ENCODE measurements around the gene ARHGEF33. TPM values are rescaled to one million over a fixed set of nuclear protein-coding genes. Genes with fewer than 3 reads are reported as not detected.

The ARHGEF33 gene
- total and polyA plus RNA-seq, 2 of the 13 experiments (the other 11 are each of a cell fraction or from before 2014, with no cell fraction given), result 0.04 TPM; not detected in 1

DNA sequence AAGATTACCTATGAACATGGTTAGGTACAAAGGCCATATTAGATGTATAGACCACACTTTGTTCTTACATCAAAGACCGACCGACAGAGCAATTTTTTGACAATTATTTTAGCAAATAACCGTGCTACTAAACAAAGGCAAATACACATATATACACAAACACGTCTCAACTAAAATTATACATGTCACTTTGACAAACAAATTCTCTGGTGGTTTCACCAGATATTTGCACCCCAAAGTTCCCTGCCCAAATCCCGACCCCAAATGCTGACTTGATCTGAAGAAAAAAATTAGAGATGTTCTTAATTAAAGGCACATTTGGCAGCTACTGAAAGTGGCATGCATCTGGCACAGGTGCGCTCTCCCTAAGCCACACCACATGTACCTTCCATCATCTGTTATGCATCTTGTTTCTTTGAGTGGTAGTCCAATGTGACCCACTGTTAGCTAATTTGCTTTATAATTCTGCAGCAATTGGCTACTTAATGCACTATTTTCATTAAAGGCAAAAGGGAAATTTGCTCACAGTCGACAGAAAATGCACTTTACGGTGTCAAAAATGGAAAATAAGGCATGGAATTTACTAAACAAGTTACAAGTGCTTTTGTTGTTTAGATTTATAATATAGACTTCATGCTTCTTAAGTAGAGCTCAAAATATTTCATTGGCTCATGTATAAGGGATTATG, 92.1 kb downstream of the ARHGEF33 start (continued):
- TF ChIP-seq, protein P1, sequence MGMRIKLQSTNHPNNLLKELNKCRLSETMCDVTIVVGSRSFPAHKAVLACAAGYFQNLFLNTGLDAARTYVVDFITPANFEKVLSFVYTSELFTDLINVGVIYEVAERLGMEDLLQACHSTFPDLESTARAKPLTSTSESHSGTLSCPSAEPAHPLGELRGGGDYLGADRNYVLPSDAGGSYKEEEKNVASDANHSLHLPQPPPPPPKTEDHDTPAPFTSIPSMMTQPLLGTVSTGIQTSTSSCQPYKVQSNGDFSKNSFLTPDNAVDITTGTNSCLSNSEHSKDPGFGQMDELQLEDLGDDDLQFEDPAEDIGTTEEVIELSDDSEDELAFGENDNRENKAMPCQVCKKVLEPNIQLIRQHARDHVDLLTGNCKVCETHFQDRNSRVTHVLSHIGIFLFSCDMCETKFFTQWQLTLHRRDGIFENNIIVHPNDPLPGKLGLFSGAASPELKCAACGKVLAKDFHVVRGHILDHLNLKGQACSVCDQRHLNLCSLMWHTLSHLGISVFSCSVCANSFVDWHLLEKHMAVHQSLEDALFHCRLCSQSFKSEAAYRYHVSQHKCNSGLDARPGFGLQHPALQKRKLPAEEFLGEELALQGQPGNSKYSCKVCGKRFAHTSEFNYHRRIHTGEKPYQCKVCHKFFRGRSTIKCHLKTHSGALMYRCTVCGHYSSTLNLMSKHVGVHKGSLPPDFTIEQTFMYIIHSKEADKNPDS (CRISPR knock-in tag; IDR thresholded peaks at IDR 0.05), result 0 out of 2 replicates have a peak, but pooled peaks have one; percentile 13
- TF ChIP-seq FOXJ3 (CRISPR knock-in tag; IDR thresholded peaks at IDR 0.05; ENCODE audit: borderline replicate concordance), result peak; percentile 96; the same call in 1 of the 2 replicates
- no peak for TF ChIP-seq ZNF296 (CRISPR knock-in tag; conservative IDR thresholded peaks at IDR 0.05)
- TF ChIP-seq ISL2 (CRISPR knock-in tag; IDR thresholded peaks at IDR 0.05), result peak; percentile 97
- TF ChIP-seq SOX13 (IDR thresholded peaks at IDR 0.05), result peak; percentile 82
- peak in 1 of 2 experiments; percentile 99; a peak in 2 of 4 replicates for TF ChIP-seq SOX13 (CRISPR knock-in tag; conservative IDR thresholded peaks at IDR 0.05 in 1 of 2, IDR thresholded peaks at IDR 0.05 in 1 of 2)
- peak; percentile 16; the same call in 1 of the 2 replicates for TF ChIP-seq REPIN1 (CRISPR knock-in tag; IDR thresholded peaks at IDR 0.05; ENCODE audit: borderline replicate concordance, low read depth)
- TF ChIP-seq HOXA9 (CRISPR knock-in tag; IDR thresholded peaks at IDR 0.05; ENCODE audit: borderline replicate concordance), result no peak
- peak; percentile 63 for TF ChIP-seq NR2F6 (IDR thresholded peaks at IDR 0.05)
- peak; percentile 55; the same call in 1 of the 2 replicates for TF ChIP-seq NR2F6 (CRISPR knock-in tag; IDR thresholded peaks at IDR 0.05)
- TF ChIP-seq SP5 (CRISPR knock-in tag; IDR thresholded peaks at IDR 0.05; ENCODE audit: borderline replicate concordance, low read depth), result 0 out of 2 replicates have a peak, but pooled peaks have one; percentile 7
- TF ChIP-seq, protein P2, sequence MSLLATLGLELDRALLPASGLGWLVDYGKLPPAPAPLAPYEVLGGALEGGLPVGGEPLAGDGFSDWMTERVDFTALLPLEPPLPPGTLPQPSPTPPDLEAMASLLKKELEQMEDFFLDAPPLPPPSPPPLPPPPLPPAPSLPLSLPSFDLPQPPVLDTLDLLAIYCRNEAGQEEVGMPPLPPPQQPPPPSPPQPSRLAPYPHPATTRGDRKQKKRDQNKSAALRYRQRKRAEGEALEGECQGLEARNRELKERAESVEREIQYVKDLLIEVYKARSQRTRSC (CRISPR knock-in tag; IDR thresholded peaks at IDR 0.05; ENCODE audit: low read depth), result no peak
- TF ChIP-seq, protein P3, sequence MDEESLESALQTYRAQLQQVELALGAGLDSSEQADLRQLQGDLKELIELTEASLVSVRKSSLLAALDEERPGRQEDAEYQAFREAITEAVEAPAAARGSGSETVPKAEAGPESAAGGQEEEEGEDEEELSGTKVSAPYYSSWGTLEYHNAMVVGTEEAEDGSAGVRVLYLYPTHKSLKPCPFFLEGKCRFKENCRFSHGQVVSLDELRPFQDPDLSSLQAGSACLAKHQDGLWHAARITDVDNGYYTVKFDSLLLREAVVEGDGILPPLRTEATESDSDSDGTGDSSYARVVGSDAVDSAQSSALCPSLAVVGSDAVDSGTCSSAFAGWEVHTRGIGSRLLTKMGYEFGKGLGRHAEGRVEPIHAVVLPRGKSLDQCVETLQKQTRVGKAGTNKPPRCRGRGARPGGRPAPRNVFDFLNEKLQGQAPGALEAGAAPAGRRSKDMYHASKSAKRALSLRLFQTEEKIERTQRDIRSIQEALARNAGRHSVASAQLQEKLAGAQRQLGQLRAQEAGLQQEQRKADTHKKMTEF (CRISPR knock-in tag; IDR thresholded peaks at IDR 0.05), result peak; percentile 83
- TF ChIP-seq HDAC6 (IDR thresholded peaks at IDR 0.05; ENCODE audit: low read depth, low read length), result no peak
- TF ChIP-seq, protein P4, sequence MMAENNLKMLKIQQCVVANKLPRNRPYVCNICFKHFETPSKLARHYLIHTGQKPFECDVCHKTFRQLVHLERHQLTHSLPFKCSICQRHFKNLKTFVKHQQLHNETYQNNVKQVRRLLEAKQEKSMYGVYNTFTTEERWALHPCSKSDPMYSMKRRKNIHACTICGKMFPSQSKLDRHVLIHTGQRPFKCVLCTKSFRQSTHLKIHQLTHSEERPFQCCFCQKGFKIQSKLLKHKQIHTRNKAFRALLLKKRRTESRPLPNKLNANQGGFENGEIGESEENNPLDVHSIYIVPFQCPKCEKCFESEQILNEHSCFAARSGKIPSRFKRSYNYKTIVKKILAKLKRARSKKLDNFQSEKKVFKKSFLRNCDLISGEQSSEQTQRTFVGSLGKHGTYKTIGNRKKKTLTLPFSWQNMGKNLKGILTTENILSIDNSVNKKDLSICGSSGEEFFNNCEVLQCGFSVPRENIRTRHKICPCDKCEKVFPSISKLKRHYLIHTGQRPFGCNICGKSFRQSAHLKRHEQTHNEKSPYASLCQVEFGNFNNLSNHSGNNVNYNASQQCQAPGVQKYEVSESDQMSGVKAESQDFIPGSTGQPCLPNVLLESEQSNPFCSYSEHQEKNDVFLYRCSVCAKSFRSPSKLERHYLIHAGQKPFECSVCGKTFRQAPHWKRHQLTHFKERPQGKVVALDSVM (CRISPR knock-in tag; IDR thresholded peaks at IDR 0.05), result no peak
- TF ChIP-seq, protein P5, sequence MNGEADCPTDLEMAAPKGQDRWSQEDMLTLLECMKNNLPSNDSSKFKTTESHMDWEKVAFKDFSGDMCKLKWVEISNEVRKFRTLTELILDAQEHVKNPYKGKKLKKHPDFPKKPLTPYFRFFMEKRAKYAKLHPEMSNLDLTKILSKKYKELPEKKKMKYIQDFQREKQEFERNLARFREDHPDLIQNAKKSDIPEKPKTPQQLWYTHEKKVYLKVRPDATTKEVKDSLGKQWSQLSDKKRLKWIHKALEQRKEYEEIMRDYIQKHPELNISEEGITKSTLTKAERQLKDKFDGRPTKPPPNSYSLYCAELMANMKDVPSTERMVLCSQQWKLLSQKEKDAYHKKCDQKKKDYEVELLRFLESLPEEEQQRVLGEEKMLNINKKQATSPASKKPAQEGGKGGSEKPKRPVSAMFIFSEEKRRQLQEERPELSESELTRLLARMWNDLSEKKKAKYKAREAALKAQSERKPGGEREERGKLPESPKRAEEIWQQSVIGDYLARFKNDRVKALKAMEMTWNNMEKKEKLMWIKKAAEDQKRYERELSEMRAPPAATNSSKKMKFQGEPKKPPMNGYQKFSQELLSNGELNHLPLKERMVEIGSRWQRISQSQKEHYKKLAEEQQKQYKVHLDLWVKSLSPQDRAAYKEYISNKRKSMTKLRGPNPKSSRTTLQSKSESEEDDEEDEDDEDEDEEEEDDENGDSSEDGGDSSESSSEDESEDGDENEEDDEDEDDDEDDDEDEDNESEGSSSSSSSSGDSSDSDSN (CRISPR knock-in tag; IDR thresholded peaks at IDR 0.05), result no peak
- no peak for TF ChIP-seq ZNF777 (CRISPR knock-in tag; IDR thresholded peaks at IDR 0.05)
- TF ChIP-seq, protein P6, sequence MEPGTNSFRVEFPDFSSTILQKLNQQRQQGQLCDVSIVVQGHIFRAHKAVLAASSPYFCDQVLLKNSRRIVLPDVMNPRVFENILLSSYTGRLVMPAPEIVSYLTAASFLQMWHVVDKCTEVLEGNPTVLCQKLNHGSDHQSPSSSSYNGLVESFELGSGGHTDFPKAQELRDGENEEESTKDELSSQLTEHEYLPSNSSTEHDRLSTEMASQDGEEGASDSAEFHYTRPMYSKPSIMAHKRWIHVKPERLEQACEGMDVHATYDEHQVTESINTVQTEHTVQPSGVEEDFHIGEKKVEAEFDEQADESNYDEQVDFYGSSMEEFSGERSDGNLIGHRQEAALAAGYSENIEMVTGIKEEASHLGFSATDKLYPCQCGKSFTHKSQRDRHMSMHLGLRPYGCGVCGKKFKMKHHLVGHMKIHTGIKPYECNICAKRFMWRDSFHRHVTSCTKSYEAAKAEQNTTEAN (CRISPR knock-in tag; conservative IDR thresholded peaks at IDR 0.05), result peak; percentile 75; the same call in 1 of the 2 replicates
